CD4-positive, alpha-beta T cell (primary cell): ENCODE measurements around the gene TSHZ3. TPM values are rescaled to one million over a fixed set of nuclear protein-coding genes. Genes with fewer than 3 reads are reported as not detected.

Experiments used
- ATAC-seq: fragments of 200-7000 bp; cut with Tn5 transposase; one replicate; pipeline ENCODE4 v1.10.0; 2022; ENCODE audit warnings: mild to moderate bottlenecking; ENCODE audit not compliant: poor library complexity
- CTCF ChIA-PET: fragments of 350-600 bp; sonication (Branson Sonifier 250); formaldehyde crosslinking; loops from one replicate; lab custom pipeline; 2021; ENCODE audit warnings: antibody characterized with exemption, inconsistent platforms; lab: Charles Lee
- POLR2A ChIA-PET: fragments of 350-600 bp; sonication (Branson Sonifier 250); formaldehyde crosslinking; loops from one replicate; lab custom pipeline; 2021; ENCODE audit warnings: antibody characterized with exemption, inconsistent platforms; lab: Charles Lee
- DNase-seq, 14 experiments: peaks; one replicate each; pipeline ENCODE4 v3.0.0-alpha.2; 2013 to 2020; ENCODE audit warnings: mixed read lengths in 2 of 14
- H3K27ac ChIP-seq, 2 donors: one replicate each; pipeline versions ENCODE4 v1.5.1 to v1.7.0; 2013; ENCODE audit warnings: low read length in 2 of 2, low read depth in 1 of 2, mild to moderate bottlenecking in 1 of 2
- H3K27me3 ChIP-seq, 2 experiments: 1 replicate in 1 of 2; 2 replicates in 1 of 2; pipeline versions ENCODE4 v1.6.1 to v1.7.0; 2013; ENCODE audit warnings: low read length in 2 of 2, control low read depth in 1 of 2, mild to moderate bottlenecking in 1 of 2, moderate library complexity in 1 of 2; ENCODE audit not compliant: insufficient read depth in 2 of 2, control insufficient read depth in 1 of 2
- H3K36me3 ChIP-seq: one replicate; pipeline ENCODE4 v1.6.1; 2013; ENCODE audit warnings: low read length, control low read depth; ENCODE audit not compliant: insufficient read depth
- H3K4me1 ChIP-seq: one replicate; pipeline ENCODE4 v1.6.1; 2013; ENCODE audit warnings: low read length, control low read depth; ENCODE audit not compliant: insufficient read depth
- H3K4me3 ChIP-seq: one replicate; pipeline ENCODE4 v1.5.1; 2013; ENCODE audit warnings: mild to moderate bottlenecking, low read length, moderate library complexity
- H3K9me3 ChIP-seq, 2 experiments: 1 replicate in 1 of 2; 2 replicates in 1 of 2; pipeline versions ENCODE4 v1.6.1 to v1.7.0; 2013; ENCODE audit warnings: low read length in 2 of 2, mild to moderate bottlenecking in 2 of 2, control low read depth in 1 of 2, moderate library complexity in 1 of 2; ENCODE audit not compliant: control insufficient read depth in 1 of 2, insufficient read depth in 1 of 2
- H3K27ac Mint-ChIP-seq: one replicate; pipeline ENCODE4 v1.8.0; 2020; ENCODE audit warnings: mixed read lengths
- H3K27me3 Mint-ChIP-seq: one replicate; pipeline ENCODE4 v1.8.0; 2021; ENCODE audit warnings: mixed read lengths
- H3K36me3 Mint-ChIP-seq: one replicate; pipeline ENCODE4 v1.8.0; 2021; ENCODE audit warnings: low read depth, mixed read lengths
- H3K4me1 Mint-ChIP-seq: one replicate; pipeline ENCODE4 v1.8.0; 2021; ENCODE audit warnings: low read depth, mixed read lengths
- H3K4me3 Mint-ChIP-seq: one replicate; pipeline ENCODE4 v1.8.0; 2020; ENCODE audit warnings: mild to moderate bottlenecking, mixed read lengths
- H3K9me3 Mint-ChIP-seq: one replicate; pipeline ENCODE4 v1.8.0; 2020; ENCODE audit warnings: mixed read lengths
- CTCF ChIP-seq: fragments of 200-600 bp; IDR thresholded peaks from one replicate; pipeline ENCODE4 v1.8.0; 2022; ENCODE audit warnings: antibody characterized with exemption, mild to moderate bottlenecking
- intact Hi-C, 2 experiments: fragments of 100-400 bp; cut with DNase I in 1 of 2; cut with micrococcal nuclease in 1 of 2; formaldehyde crosslinking; loops; one replicate each; pipeline versions ENCODE4 v1.15.1 to v1.9.0; 2023 to 2025; cut with DNase I, micrococcal nuclease
- total RNA-seq, 174 experiments: library from RNA in 2 of 174; stranded (reverse) in 2 of 174; gene quantifications; one replicate each; pipeline ENCODE4 v1.2.3 and lab custom pipeline; 2021 to 2026

Gene TSHZ3
- total RNA-seq, 2 experiments from 2014 or later = 0.38 to 0.61 TPM

GRCh38 chr19:31266196-31266595 lies 83.0 kb downstream of the TSHZ3 start:
- no peak for TF ChIP-seq CTCF

GRCh38 chr19:31264041-31264778 lies 85.0 kb downstream of the TSHZ3 start:
- Histone ChIP-seq H3K4me1 (peaks cover 4% of the 10 kb centered on the region), H3K27me3 (peaks cover 10 to 13% of the 10 kb centered on the region in 2 experiments), H3K4me3 (no peak overlapping the region), H3K36me3 (no peaks in the 10 kb centered on the region), H3K9me3 (no peaks in the 10 kb centered on the region), H3K27ac (no peak overlapping the region)
- no peak for ATAC-seq
- Mint-ChIP-seq H3K27ac (no peak overlapping the region), H3K4me1 (peaks cover 9% of the 10 kb centered on the region), H3K9me3 (no peaks in the 10 kb centered on the region), H3K36me3 (no peaks in the 10 kb centered on the region), H3K4me3 (no peak overlapping the region), H3K27me3 (peaks cover 24% of the 10 kb centered on the region)
- DNase-seq = no peak
- TF ChIP-seq CTCF = no peak
- intact Hi-C loops = loop anchor here in 1 of 2 experiments (5.0 kb wide), 1 partner anchor 97 kb away; no protein-coding TSS in a partner anchor
- CTCF ChIA-PET = no interaction called here
- POLR2A ChIA-PET = no interaction called here

More at GRCh38 chr19:31266196-31266595, 83.0 kb downstream of the TSHZ3 start:
- H3K27ac ChIP-seq = no peak overlapping the region
- no peak for ATAC-seq
- peaks cover 7% of the 10 kb centered on the region for H3K4me1 Mint-ChIP-seq
- H3K4me1 ChIP-seq = peaks cover under 1% of the 10 kb centered on the region
- H3K36me3 ChIP-seq = no peaks in the 10 kb centered on the region
- H3K27ac Mint-ChIP-seq = no peak overlapping the region
- DNase-seq = no peak
- H3K4me3 Mint-ChIP-seq = no peak overlapping the region
- H3K4me3 ChIP-seq = no peak overlapping the region
- intact Hi-C loops = no loop called here
- H3K9me3 ChIP-seq = no peaks in the 10 kb centered on the region
- H3K36me3 Mint-ChIP-seq = no peaks in the 10 kb centered on the region
- H3K9me3 Mint-ChIP-seq = no peaks in the 10 kb centered on the region
- CTCF ChIA-PET = no interaction called here
- POLR2A ChIA-PET = no interaction called here
- peaks cover 12% of the 10 kb centered on the region for H3K27me3 Mint-ChIP-seq
- peaks cover 6 to 7% of the 10 kb centered on the region in 2 experiments for H3K27me3 ChIP-seq

- H3K36me3 Mint-ChIP-seq = no peaks in the 10 kb centered on the region
- no peaks in the 10 kb centered on the region for H3K9me3 Mint-ChIP-seq
- no peak overlapping the region for H3K27ac ChIP-seq
- no peak overlapping the region for H3K27ac Mint-ChIP-seq
- H3K27me3 Mint-ChIP-seq = peaks cover 31% of the 10 kb centered on the region
- intact Hi-C loops = loop anchor here in 1 of 2 experiments (5.0 kb wide), 1 partner anchor 96 kb away; no protein-coding TSS in a partner anchor
- no peak overlapping the region for H3K4me3 ChIP-seq
- peaks cover 10 to 13% of the 10 kb centered on the region in 2 experiments for H3K27me3 ChIP-seq
- ChIA-PET POLR2A (no interaction called here), CTCF (no interaction called here)
- H3K4me3 Mint-ChIP-seq = no peak overlapping the region
- DNase-seq (no peak), ATAC-seq (no peak)
- no peaks in the 10 kb centered on the region for H3K9me3 ChIP-seq
- no peaks in the 10 kb centered on the region for H3K36me3 ChIP-seq
- H3K4me1 Mint-ChIP-seq = peaks cover 9% of the 10 kb centered on the region
- H3K4me1 ChIP-seq = peaks cover 4% of the 10 kb centered on the region
- no peak for TF ChIP-seq CTCF
Observed at GRCh38 chr19:31263328-31263727, 85.9 kb downstream of the TSHZ3 start.
